Measurements from ENCODE around the gene MEGF9. TPM values are rescaled to one million over a fixed set of nuclear protein-coding genes. Genes with fewer than 3 reads are reported as not detected.

Gene MEGF9
- total and polyA plus RNA-seq, 2 donors (not counting 3 experiments of a cell fraction or from before 2014, with no cell fraction given) = 4.0 to 13.0 TPM

GRCh38 chr9:120737416-120738165, 23.3 kb upstream of the MEGF9 start:
- H3K4me3 ChIP-seq (replicated peaks in 1 of 3; ENCODE audit: insufficient read depth in 1 of 3, low read depth in 1 of 3, low read length in 3 of 3) = no peak overlapping the region
- H3K9me3 ChIP-seq (replicated peaks; ENCODE audit: control insufficient read depth, insufficient read depth, low read length) = no peaks in the 10 kb centered on the region
- H3K36me3 ChIP-seq (ENCODE audit: control insufficient read depth in 2 of 2, extremely low read depth in 1 of 2, insufficient read depth in 2 of 2, low read length in 2 of 2) = no peaks in the 10 kb centered on the region
- intact Hi-C loops (cut with micrococcal nuclease) = no loop called here
- H3K4me2 ChIP-seq (ENCODE audit: insufficient read depth, low read length) = no peak overlapping the region
- no peaks in the 10 kb centered on the region for H3K9me1 ChIP-seq (replicated peaks; ENCODE audit: control insufficient read depth, extremely low read depth, insufficient read depth, low read length)
- TF ChIP-seq MAX (IDR thresholded peaks at IDR 0.05; ENCODE audit: insufficient read depth, insufficient read length) (no peak), FOS (IDR thresholded peaks at IDR 0.05; ENCODE audit: borderline replicate concordance, insufficient read depth, low read length) (no peak), GATA2 (IDR thresholded peaks at IDR 0.05; ENCODE audit: insufficient read depth, insufficient read length, low read depth, low read length) (no peak), POLR2AphosphoS5 (IDR thresholded peaks at IDR 0.05; ENCODE audit: insufficient read depth, low read depth, low read length) (no peak)
- H3K9ac ChIP-seq (replicated peaks; ENCODE audit: extremely low read depth, insufficient read depth, low read length) = no peak overlapping the region
- no peak overlapping the region for H2AFZ ChIP-seq (ENCODE audit: low read depth, low read length)
- peaks cover 18% of the 10 kb centered on the region for H3K4me1 ChIP-seq (ENCODE audit: control insufficient read depth, extremely low read depth, insufficient read depth, low read length)
- H3K27ac ChIP-seq (ENCODE audit: insufficient read depth, low read depth, low read length) = no peak overlapping the region
- ChIA-PET CTCF (no interaction called here), POLR2A (no interaction called here)
- H3K79me2 ChIP-seq (ENCODE audit: control insufficient read depth, insufficient read depth, low read length) = no peaks in the 10 kb centered on the region
- dilution Hi-C loops (cut with MboI; ENCODE audit: extremely low pct_ligation_motif_present, low sequenced_read_pairs) = no loop called here
- no peaks in the 10 kb centered on the region for H3K27me3 ChIP-seq (ENCODE audit: control insufficient read depth in 2 of 2, insufficient read depth in 2 of 2, low read length in 2 of 2)
- H4K20me1 ChIP-seq (replicated peaks; ENCODE audit: control insufficient read depth, extremely low read depth, insufficient read depth, low read length) = no peaks in the 10 kb centered on the region
- DNase-seq (ENCODE audit: low read depth, low spot score) (no peak), FAIRE-seq (no peak)
- no TSS peak for BruUV-seq (replicated peaks)

GRCh38 chr9:120736881-120737280, 22.6 kb upstream of the MEGF9 start:
- H3K27me3 ChIP-seq (ENCODE audit: control insufficient read depth in 2 of 2, insufficient read depth in 2 of 2, low read length in 2 of 2) = no peaks in the 10 kb centered on the region
- H4K20me1 ChIP-seq (replicated peaks; ENCODE audit: control insufficient read depth, extremely low read depth, insufficient read depth, low read length) = no peaks in the 10 kb centered on the region
- intact Hi-C loops (cut with micrococcal nuclease) = no loop called here
- H3K9me3 ChIP-seq (replicated peaks; ENCODE audit: control insufficient read depth, insufficient read depth, low read length) = no peaks in the 10 kb centered on the region
- dilution Hi-C loops (cut with MboI; ENCODE audit: extremely low pct_ligation_motif_present, low sequenced_read_pairs) = no loop called here
- H3K79me2 ChIP-seq (ENCODE audit: control insufficient read depth, insufficient read depth, low read length) = no peaks in the 10 kb centered on the region
- POLR2A ChIA-PET = no interaction called here
- no peak overlapping the region for H2AFZ ChIP-seq (ENCODE audit: low read depth, low read length)
- no peak overlapping the region for H3K4me2 ChIP-seq (ENCODE audit: insufficient read depth, low read length)
- H3K36me3 ChIP-seq (ENCODE audit: control insufficient read depth in 2 of 2, extremely low read depth in 1 of 2, insufficient read depth in 2 of 2, low read length in 2 of 2) = no peaks in the 10 kb centered on the region
- BruUV-seq (replicated peaks) = no TSS peak
- TF ChIP-seq MAX (IDR thresholded peaks at IDR 0.05; ENCODE audit: insufficient read depth, insufficient read length) (no peak), GATA2 (IDR thresholded peaks at IDR 0.05; ENCODE audit: insufficient read depth, insufficient read length, low read depth, low read length) (no peak), POLR2AphosphoS5 (IDR thresholded peaks at IDR 0.05; ENCODE audit: insufficient read depth, low read depth, low read length) (no peak), FOS (IDR thresholded peaks at IDR 0.05; ENCODE audit: borderline replicate concordance, insufficient read depth, low read length) (no peak), EZH2 (IDR thresholded peaks at IDR 0.05; ENCODE audit: borderline replicate concordance, low read depth, low read length, severe bottlenecking) (no peak), POLR2A (IDR thresholded peaks at IDR 0.05; ENCODE audit: low read depth, low read length) (no peak), CTCF (IDR thresholded peaks at IDR 0.05; ENCODE audit: extremely low read depth in 1 of 2, insufficient read depth in 1 of 2, low read depth in 1 of 2, low read length in 2 of 2) (no peak), MYC (IDR thresholded peaks at IDR 0.05; ENCODE audit: low read depth, low read length) (no peak), JUN (IDR thresholded peaks at IDR 0.05; ENCODE audit: borderline replicate concordance, insufficient read depth, insufficient read length, low read depth) (no peak)
- CTCF ChIA-PET = interaction anchor here (2.4 kb wide), 1 partner anchor 117 kb away, joined by 15 read pairs; no protein-coding TSS in a partner anchor
- DNase-seq (ENCODE audit: low read depth, low spot score) (no peak), FAIRE-seq (no peak)
- peaks cover 14% of the 10 kb centered on the region for H3K4me1 ChIP-seq (ENCODE audit: control insufficient read depth, extremely low read depth, insufficient read depth, low read length)
- no peaks in the 10 kb centered on the region for H3K9me1 ChIP-seq (replicated peaks; ENCODE audit: control insufficient read depth, extremely low read depth, insufficient read depth, low read length)
- H3K27ac ChIP-seq (ENCODE audit: insufficient read depth, low read depth, low read length) = no peak overlapping the region
- H3K9ac ChIP-seq (replicated peaks; ENCODE audit: extremely low read depth, insufficient read depth, low read length) = no peak overlapping the region
- no peak overlapping the region for H3K4me3 ChIP-seq (replicated peaks in 1 of 3; ENCODE audit: insufficient read depth in 1 of 3, low read depth in 1 of 3, low read length in 3 of 3)
